ENCODE data around the gene MYL6B.

Gene MYL6B

GRCh38 chr12:56204275-56204674, 51.9 kb downstream of the MYL6B start:
- DNase-seq: no peak

GRCh38 chr12:56205445-56205844, 53.1 kb downstream of the MYL6B start:
- no peak for DNase-seq

GRCh38 chr12:56206452-56207166, 54.2 kb downstream of the MYL6B start:
- DNase-seq: peak in 17 of 56 donors; percentile 0 to 33 (median 9)
